GM19463 (cell line): ENCODE results near the gene GXYLT1.
"Not testable (repeated sequence)": the region's sequence is repeated elsewhere in the genome, so short reads cannot be mapped to it uniquely, and the experiment has no call there.

Experiments used
- ATAC-seq: cut with Tn5 transposase; IDR thresholded peaks from one replicate; pipeline ENCODE4 v1.9.1; 2021; ENCODE audit warnings: mild to moderate bottlenecking, moderate library complexity; ENCODE audit not compliant: unreplicated experiment

Gene GXYLT1, protein sequence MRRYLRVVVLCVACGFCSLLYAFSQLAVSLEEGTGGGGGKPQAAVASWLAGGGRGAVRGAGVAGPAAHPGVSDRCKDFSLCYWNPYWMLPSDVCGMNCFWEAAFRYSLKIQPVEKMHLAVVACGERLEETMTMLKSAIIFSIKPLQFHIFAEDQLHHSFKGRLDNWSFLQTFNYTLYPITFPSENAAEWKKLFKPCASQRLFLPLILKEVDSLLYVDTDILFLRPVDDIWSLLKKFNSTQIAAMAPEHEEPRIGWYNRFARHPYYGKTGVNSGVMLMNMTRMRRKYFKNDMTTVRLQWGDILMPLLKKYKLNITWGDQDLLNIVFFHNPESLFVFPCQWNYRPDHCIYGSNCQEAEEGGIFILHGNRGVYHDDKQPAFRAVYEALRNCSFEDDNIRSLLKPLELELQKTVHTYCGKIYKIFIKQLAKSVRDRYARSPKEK

GRCh38 chr12:42144408-42145196, at the start of gene GXYLT1:
GXYLT1 (minus strand) TSS chr12:42144874; CDS start chr12:42144646, 228 bp downstream.
- peak; percentile 91 for ATAC-seq

- no peak for ATAC-seq
Measured at GRCh38 chr12:42192686-42193085, 48.0 kb upstream of the GXYLT1 start.

DNA sequence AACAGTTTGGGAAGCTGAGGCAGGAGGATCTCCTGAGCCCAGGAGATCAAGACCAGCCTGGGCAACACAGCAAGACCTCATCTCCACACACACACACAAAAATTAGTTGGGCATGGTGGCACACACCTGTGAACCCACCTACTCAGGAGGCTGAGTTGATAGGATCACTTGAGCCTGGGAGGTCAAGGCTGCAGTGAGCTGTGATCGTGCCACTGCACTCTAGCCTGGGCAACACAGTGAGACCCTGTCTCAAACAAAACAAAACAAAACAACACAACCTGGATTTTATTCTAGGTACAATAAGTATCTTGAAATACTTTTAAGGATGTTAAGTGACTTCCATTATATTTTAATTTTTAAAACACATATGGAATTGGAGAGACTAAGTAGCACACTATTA, 47.6 kb upstream of the GXYLT1 start:
- no peak for ATAC-seq

- no peak for ATAC-seq
Measured at GRCh38 chr12:42190376-42190775, 45.7 kb upstream of the GXYLT1 start.

DNA sequence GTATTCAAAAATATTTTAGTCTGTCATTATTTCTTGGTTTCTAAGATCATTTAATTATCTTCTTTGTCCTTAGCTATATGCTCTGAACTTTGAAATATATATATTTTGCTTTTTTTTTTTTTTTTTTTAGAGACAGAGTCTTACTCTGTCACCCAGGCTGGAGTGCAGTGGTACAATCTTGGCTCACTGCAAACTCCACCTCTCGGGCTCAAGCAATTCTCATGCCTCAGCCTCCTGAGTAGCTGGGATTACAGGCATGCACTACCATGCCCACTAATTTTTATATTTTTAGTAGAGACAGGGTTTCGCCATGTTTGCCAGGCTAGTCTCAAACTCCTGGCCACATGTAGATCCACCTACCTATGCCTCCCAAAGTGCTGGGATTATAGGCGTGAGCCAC, 43.6 kb upstream of the GXYLT1 start:
- not testable (repeated sequence) for ATAC-seq

DNA sequence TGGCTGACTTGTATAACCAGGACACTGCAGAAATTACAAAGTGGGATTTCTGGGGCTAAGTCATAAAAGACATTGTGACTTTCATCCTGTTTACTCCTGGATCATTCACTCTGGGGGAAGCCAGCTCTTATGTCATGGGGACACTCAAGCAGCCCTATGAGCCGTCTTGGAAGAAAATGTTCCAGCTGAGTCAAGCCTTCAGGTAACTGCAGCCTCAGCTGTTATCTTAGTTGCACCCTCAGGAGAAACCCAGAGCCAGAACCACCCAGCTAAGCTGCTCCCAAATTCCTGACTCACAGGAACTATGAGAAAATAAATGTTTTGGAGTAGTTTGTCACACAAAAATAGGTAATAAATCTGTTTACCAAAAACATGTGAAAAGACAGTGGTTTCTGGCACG, 43.1 kb upstream of the GXYLT1 start:
- ATAC-seq, result no peak

DNA sequence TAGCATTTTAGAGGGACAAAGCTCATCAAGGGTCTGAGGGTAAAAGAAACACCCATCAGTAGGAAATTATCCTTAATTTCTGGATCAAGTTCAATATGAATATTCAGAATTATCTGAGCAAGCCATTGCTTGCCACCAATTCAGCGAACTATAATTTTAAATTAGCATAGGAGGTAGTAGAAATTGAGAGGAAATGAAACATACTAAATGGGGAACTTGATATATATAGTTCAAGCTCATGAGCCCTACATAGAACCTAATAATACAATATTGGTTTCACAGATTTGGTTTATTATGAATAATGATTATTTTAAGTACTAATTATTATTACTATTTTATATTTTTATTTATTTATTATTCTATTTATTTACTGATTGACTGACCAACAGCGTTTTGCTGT, 42.1 kb upstream of the GXYLT1 start:
- ATAC-seq, result no peak

- ATAC-seq, result no peak
Measured at GRCh38 chr12:42182394-42182793, 37.7 kb upstream of the GXYLT1 start.

DNA sequence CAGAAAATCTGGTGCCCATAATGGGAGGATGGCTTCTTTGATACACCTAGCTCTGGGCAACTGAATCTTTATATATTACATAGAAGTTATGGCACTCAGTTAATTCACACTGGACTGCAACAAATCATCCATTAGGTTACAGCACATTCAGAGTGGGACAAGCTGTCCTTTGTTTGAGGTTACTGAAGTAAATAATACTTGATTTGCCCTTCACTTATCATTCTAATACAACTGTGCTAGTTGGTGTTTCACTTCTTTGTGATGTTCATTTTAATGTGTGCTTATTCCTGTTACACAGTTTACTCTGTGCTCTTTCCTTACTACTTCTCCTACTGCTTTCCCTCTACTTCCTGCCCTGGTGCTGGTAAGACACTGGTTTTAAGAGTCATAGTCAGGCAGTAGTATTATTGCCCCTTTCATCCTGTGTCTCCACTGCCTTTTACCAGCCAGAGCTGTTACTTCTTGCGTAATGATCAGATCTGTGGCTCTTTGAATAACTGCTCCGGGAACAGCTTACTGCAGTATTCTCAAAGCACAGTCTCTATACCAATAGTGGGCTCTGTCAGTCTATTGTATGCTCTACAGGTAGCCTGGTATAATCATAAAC, 36.4 kb upstream of the GXYLT1 start:
- no peak for ATAC-seq

- ATAC-seq, result no peak
Measured at GRCh38 chr12:42178101-42178500, 33.4 kb upstream of the GXYLT1 start.

- ATAC-seq, result no peak
Measured at GRCh38 chr12:42174978-42175377, 30.3 kb upstream of the GXYLT1 start.

GRCh38 chr12:42173961-42174521, 29.4 kb upstream of the GXYLT1 start:
- ATAC-seq, result no peak

- ATAC-seq, result no peak
Measured at GRCh38 chr12:42172441-42173210, 28.0 kb upstream of the GXYLT1 start.

GRCh38 chr12:42167711-42168110, 23.0 kb upstream of the GXYLT1 start:
- ATAC-seq, result no peak

GRCh38 chr12:42166501-42166900, 21.8 kb upstream of the GXYLT1 start:
- ATAC-seq, result no peak

DNA sequence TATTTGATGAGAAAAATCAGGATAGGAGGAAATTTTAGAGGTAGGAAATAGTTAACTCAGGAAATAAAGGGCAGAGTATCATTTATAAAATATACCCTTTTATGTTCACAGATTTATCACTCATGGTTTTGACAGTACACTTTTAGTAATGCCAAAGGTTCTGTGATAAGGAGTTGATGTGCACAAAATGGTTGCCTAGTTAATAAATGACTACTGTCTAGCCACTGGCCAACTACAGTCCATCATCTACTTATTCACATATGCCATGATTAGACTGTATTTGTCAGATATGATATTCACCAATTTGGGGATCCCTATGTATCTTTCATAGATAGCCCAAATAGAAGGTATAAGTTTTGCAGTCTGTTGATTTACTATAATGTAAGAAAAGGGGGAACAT, 19.2 kb upstream of the GXYLT1 start:
- ATAC-seq, result no peak

DNA sequence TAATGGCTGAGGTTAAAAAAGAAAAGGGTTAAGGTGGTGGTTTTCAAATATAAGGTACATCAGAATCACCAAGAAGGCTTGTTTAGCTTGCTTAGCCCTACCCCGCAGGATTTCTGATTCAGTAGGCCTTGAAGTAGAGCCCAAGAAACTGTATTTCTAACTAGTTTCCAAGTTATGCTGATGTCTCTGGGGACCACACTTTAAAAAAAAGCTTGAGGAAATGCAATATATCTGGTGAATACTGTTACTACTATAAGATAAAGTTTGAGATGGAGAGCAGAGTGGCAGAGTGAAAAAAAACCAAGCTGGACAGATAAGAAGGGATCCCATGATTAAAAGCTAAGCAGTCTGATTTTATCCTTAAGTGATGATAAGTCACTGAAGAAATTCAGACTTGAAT, 18.3 kb upstream of the GXYLT1 start:
- no peak for ATAC-seq

GRCh38 chr12:42162193-42162592, 17.5 kb upstream of the GXYLT1 start:
- ATAC-seq, result no peak

- no peak for ATAC-seq
Measured at GRCh38 chr12:42161529-42161928, 16.9 kb upstream of the GXYLT1 start.

- ATAC-seq, result no peak
Measured at GRCh38 chr12:42156232-42156631, 11.6 kb upstream of the GXYLT1 start.
